Posterior vena cava (tissue), 2 donors: ENCODE measurements around the gene MATCAP1. TPM values are rescaled to one million over a fixed set of nuclear protein-coding genes. Genes with fewer than 3 reads are reported as not detected.

Experiments used
- DNase-seq: peaks from one replicate; pipeline ENCODE4 v3.0.0-alpha.2; 2020; ENCODE audit warnings: low spot score
- intact Hi-C, 2 donors: fragments of 100-400 bp; cut with DNase I; formaldehyde crosslinking; loops; one replicate each; pipeline versions ENCODE4 v1.14.1 to v1.14.2; 2022 to 2023
- total RNA-seq, 2 donors: library from RNA; stranded (reverse); fragmentation: NEBNext Ultra II Directional; extraction: Animal tissue kit (Norgen Biotek cat#: 25700); gene quantifications; one replicate each; pipeline ENCODE4 v1.2.1, GENCODE V29; 2021
- donor health status: DM: yes; HTN: yes; CAD: no.
- donor health status: DM: yes; HTN: yes; CAD: no.

The MATCAP1 gene
- total RNA-seq, 2 donors from 2014 or later, result 18.3 to 22.1 TPM

DNA sequence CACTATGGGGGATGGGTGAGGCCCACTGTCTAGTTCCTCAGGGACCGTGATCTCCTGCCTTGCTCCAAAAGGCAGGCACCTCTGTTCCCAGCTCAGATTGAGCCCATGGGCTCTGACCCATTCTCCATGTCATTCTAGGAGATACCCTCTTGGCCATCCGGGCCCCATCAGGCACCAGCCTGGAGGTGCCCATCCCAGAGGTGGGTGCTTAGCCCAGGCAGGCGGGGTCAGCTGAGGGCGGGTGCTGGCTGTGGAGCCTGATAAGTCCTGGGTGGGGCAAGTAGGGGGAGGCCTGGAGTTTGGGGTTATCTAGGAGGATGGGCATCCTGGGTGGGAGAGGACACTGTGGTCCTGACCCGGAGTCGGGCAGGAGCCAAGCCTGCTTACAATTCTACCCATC lies 10.5 kb upstream of the MATCAP1 start:
- intact Hi-C loops, result no loop called here
- no peak for DNase-seq

DNA sequence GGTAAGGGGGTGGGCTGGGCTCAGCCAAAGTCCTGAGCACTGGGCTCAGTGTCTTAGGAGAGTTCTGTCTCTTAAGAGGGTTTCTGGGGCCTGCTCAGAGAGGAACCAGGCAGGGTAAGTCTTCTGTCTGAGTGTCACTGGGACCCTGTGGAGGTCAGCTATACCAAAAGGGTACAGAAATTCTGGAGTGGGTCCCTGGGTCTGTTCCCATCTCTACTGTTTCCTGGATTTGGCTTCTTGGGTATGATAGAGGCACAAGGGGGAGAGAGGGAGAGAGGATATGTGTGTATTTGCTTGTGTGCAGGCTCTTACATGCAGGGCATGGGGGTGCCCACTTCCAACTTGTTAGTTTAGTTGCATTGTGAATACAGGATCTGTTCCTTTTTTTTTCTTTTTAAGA lies 9.8 kb upstream of the MATCAP1 start:
- no peak for DNase-seq
- intact Hi-C loops, result no loop called here

DNA sequence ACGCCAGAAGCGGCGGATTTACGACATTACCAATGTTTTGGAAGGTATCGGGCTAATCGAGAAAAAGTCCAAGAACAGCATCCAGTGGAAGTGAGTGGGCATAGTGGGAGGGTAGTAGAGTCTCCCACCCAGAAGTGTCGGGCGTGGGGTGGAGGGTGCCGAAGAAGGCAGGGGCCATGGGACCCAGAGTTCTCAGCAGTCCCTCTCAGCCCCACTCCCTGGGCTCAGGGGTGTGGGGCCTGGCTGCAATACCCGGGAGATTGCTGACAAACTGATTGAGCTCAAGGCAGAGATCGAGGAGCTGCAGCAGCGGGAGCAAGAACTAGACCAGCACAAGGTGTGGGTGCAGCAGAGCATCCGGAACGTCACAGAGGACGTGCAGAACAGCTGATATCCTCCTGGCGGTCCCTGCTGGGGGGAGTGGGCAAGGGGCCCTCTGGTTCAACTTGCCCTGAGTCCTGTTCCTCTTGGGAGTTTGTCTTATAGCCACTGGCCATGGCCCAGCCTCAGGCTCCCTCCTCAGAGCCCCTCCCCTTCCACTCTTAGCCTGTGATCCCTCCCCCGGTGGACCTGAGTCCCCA lies 9.1 kb upstream of the MATCAP1 start:
- intact Hi-C loops, result no loop called here
- no peak for DNase-seq

DNA sequence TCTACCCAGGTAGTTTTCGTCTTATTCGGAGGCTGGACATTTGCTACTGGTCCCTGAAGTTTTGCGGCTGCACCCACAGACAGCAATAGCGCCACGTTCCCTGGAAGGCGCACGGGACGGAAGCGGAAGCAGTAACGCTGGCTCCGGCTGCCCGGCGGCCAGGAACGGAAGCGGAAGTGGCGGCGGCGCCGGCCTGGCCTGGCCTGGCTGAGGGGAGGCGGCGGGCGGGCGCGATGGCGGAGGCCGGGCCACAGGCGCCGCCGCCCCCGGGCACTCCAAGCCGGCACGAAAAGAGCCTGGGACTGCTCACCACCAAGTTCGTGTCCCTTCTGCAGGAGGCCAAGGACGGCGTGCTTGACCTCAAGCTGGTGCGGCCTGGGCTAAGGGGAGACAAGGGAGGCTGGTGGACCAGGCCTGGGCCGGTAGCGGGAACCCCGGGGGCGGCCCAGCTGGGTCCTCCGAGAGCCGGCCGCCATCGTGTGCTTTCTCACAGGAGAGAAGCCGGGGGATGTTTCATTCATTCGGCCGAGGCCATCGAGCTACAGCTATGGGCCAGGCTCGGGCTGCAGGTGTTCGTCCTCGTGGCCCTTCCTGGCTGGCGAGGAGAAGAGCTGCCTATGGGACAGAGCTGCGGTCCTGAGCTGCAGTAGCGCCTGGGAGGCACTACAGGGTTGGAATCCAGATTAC lies 8.4 kb upstream of the MATCAP1 start, which contains the start of gene E2F4:
Gene E2F4, plus strand, starts transcription at position 161 of the 687 bp plus-strand sequence. Its CDS starts 73 bp downstream, at position 234.
- intact Hi-C loops, result no loop called here
- DNase-seq, result peak; percentile 98

DNA sequence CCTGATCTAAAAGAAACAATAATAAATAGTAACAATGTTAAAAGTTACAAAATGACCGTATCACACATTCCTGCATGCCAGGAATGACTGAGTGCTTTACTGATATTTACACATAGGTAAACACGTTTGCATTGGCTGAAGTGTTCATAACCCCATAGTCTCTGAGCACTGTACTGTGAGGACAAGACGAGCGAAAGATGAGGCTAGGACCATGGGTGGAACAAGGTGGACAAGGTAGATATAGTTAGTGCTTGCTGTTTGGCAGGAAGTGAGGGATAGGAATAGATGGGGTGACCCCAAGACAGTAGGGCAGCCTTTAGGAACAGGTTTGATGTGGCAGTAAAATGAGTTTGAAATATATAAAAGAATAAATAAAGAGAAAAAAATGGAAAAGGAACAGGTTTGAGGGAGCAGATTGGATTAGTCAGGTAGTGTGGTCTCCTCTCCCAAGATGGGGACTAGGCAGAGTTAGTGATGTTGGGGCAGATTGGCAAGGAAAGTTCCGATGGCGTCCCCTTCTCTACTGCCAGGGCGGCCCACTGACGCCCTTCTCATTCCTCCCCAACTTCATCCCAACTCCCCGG lies 7.7 kb upstream of the MATCAP1 start:
- intact Hi-C loops, result no loop called here
- DNase-seq, result no peak

DNA sequence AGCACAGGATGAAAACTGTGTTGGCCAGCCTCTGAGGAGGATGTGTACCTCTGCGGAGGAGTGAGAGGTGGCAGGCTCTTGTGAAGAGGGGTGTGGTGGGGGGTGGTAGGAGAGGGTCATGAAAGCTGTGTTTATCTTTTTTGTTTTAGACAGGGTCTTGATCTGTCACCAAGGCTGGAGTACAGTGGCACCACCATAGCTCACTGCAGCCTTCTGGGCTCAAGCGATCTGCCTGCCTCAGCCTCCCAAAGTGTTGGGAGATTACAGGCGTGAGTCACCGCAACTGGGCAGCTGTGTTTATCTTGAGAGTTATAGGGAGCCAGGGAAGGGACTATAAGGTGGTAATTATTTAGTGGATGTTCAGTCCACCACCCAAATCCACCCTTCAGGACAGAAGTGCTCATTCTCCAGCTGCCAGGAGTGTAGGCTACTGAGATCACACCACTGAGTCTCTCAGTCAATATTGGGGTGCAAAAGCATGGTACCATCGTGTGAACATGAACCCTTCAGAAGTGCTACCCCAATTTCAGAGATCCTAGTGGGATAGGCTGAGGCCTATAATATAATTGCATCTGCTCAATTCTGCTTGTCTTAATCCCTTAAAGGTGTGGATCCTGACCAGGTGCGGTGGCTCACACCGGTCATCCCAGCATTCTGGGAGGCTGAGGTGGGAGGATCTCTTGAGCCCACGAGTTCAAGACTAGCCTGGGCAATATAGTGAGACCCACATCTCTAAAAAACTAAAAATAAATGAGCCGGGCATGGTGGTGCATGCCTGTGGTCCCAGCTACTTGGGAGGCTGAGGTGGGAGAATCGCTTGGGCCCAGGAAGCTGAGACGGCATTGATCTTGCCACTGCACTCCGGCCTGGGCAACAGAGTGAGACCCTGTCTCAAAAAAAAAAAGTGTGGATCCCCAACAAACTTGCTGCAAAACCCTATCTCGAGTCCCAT lies 7.0 kb upstream of the MATCAP1 start:
- no peak for DNase-seq
- intact Hi-C loops, result no loop called here

DNA sequence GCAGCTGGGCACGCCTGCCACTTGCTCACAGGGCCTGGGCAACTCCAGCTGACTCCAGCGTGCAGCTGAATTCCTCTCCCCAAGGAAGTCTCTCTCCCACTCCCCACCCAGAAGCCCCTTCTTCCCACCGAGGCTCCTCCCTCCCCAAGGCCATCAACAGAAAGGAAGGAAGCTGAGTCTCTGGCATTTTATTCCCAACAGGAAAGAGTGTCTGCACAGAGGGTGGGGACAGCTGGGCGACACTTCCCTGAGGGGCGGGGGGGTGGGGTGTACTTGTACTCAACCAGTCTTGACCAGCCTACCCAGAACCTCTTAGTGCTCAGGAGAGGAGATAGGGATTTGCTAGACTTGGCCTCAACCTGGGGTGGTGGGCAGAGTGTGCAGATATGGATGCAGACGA lies 6.3 kb upstream of the MATCAP1 start, which contains the start of gene EXOC3L1:
Gene EXOC3L1, minus strand, starts transcription at position 96 of the 400 bp plus-strand sequence. CDS start 460 bp downstream, outside the sequence.
- no peak for DNase-seq
- intact Hi-C loops, result no loop called here

DNA sequence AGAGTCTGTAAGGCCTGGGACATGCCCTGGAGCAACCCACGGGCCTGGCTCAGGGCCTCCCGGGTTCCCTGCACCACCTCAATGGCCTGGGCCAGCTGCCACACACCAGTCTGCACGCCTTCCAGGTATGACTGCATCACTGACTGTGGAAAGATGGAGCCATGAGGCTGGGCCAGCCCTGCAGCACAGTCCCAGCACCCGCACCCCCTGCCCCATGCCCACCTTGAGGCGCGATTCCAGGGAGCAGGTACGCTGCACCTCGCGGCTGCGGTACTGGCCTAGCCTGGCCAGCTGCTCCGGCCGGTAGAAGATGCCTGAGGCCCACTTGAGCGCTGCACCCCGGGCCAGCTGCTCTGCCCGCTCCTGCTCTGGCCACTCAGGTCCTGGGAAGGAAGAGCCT lies 5.0 kb upstream of the MATCAP1 start:
- no peak for DNase-seq
- intact Hi-C loops, result loop anchor here in 1 of 2 donors (10.0 kb wide), 1 partner anchor 214 kb away; no protein-coding TSS in a partner anchor

DNA sequence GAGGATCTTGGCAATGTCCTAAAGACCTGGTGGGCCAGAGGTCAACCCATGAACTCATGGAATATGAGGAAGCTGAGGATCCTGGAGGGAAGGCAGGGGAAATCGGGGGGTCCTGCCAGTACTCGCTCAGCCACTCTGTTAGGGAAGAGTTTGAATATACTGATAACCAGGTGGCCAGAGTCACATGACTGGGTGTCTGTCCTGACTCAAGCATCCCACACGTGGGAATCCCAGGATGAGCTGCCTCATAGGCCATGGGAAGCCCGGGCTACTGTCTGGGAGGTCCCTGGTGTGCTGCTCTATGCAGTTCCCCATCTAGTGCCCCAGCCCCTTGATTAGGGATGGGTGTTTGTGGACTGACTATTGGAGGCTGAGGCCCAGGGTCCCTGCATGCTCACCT lies 4.6 kb upstream of the MATCAP1 start:
- intact Hi-C loops, result loop anchor here in 1 of 2 donors (10.0 kb wide), 1 partner anchor 214 kb away; no protein-coding TSS in a partner anchor

DNA sequence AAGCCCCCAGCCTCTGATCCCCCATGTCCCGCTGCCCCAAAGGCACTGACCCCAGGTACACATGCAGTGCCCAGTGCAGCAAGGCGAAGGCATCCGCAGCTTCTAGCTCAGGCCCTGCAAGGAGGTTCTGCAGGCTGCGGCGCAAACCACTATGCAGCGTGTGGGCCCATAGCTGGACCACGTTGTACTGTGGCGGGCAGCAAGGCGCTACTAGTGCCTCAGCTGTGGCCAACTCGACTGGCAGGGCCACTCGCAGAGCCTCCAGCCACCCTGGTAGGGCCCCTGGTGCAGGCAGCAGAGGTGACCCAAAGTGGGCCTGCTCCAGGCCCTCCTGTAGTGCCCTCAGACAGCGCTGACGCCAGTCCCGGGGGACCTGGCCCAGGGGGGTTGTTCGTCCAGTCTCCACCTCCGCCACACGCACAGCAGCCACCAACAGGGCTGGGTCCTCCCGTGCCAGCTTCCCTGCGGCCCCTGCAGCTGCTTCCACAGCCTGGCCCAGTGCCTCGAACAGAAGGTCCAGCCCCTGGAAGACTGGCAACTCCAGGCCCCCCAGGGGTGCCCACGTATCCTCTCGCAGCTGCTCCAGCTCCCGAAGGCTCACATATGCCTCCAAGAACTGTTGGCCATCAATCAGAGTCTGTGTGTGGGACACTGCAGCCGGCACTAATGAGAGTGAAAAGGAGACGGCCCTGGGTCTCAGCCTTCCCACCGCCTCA lies 3.6 kb upstream of the MATCAP1 start:
- no peak for DNase-seq
- intact Hi-C loops, result loop anchor here (2.0 to 10.0 kb wide), 2 partner anchors 213 to 231 kb away; no protein-coding TSS in a partner anchor

More for the DNA sequence above, 4.6 kb upstream of the MATCAP1 start:
- no peak for DNase-seq

DNA sequence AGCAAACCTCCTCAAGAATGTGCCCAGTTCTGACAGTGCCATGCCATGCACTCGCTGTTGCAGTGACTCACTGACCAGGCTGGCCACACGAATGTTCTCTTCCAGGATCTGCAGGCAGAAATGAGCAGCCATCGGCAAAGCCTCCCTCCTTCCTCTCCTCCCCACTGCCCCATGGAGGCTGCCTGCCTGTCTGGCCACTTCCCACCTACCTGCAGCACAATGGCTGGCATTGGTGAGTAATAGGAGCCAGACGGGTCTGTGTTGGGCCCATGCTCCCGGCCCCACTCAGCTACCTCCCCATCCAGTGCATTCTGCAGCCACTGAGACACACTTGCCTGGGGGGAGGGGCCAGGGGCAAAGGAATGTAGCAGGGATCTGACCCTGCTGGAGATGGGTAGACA lies 2.8 kb upstream of the MATCAP1 start:
- intact Hi-C loops, result loop anchor here (2.0 to 10.0 kb wide), 2 partner anchors 212 to 230 kb away; no protein-coding TSS in a partner anchor

DNA sequence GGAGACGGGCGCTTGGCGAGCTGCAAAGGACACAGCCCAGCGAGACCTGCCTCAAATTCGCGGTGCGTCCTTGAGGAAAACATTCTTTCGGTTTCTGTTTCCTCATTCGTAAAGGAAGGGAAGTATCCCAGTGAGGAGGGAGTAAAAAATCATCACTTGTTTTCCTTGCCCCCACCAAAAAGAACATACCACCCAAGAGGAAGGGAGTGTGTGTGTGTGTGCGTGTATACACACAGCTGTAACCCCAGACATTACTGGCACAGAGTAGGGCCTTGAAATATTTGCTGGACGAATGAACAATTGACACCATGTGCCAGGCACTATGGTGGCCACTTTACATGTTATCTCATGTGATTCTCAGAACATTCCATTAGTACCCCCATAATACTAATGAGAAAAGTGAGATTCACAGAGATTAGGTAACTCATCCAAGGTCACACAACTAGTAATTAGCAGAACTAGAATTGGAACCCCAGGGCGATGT lies 1.9 kb upstream of the MATCAP1 start:
- intact Hi-C loops, result loop anchor here (2.0 to 10.0 kb wide), 2 partner anchors 211 to 229 kb away; no protein-coding TSS in a partner anchor
- no peak for DNase-seq

More for the DNA sequence above, 2.8 kb upstream of the MATCAP1 start:
- DNase-seq, result no peak

DNA sequence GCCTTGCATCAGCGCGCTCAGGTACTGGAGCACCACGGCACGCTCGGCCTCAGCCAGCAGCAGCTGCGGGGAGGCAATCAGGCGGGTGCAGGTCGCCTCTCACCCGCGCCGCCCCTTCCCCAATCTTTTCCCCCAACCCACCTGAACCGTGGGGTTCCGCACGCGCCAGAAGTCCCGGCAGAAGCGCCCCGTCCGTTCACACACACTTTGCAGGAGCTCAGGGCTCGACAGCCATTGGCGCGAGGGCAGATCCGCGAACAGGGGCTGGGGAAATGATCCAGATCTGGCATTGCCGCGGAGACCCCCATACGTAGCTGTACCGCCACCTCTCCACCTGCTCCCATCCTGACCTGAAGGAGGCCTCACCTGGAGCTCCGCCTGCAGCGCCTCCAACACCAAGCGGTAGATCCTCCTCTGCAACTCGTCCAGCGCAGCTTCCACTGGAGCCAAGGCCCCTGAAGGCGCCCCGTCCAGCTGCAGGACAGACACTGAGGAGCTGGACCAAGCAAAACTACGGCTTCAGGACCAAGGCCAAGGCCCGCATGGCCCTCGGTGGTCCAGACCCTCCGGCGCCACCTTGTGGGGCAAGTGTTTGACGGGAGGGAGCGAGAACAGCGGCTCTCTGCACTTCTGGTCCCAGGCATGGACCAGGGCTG lies 1.4 kb upstream of the MATCAP1 start:
- intact Hi-C loops, result loop anchor here in 1 of 2 donors (10.0 kb wide), 1 partner anchor 210 kb away; no protein-coding TSS in a partner anchor
- DNase-seq, result peak; percentile 98

DNA sequence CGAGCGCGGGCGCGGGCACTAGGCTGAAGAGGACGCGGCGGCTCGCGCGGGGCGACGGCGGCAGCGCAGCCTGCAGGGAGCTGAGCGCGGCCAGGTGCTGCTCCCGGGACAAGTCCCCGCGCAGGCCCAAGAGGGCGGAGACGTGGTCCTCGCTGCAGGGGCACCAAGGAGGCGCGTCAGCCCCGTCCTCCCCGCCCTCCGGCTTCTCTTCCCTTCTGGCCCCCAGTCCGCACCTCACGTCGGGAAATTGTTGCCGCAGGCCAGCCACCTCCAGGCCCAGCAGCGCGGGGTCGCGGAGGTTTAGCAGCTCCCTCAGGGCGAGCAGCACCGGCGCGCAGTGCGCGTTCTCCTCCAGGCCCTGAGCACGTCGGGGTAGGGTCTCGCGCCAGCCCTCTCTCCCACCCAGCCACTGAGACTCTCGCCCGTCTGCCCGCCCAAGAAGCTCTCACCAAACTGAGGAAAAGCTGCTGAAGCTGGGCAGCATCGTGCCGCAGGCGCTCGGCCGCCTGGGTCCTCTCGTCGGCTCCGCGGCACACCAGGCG lies 761 bp upstream of the MATCAP1 start:
- no peak for DNase-seq
- intact Hi-C loops, result loop anchor here in 1 of 2 donors (10.0 kb wide), 1 partner anchor 210 kb away; no protein-coding TSS in a partner anchor

DNA sequence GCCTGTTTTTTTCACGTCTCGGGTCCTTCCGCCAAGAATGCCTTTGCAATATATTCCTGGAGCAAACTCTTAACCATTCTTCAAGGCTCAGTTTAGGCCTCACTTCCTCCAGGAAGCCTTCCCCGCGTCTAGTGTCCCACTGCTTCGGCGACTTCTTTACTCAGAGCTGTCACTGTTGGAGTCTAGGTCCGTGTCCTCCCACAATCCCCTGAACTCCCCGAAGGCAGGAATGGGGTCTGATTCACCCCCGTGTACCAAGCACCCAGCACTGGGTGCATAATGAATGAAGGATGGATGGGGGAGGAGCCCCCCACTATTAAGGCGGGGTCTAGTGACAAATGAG lies 508 bp downstream of the MATCAP1 start:
- DNase-seq, result no peak
- intact Hi-C loops, result loop anchor here in 1 of 2 donors (10.0 kb wide), 1 partner anchor 208 kb away; no protein-coding TSS in a partner anchor

DNA sequence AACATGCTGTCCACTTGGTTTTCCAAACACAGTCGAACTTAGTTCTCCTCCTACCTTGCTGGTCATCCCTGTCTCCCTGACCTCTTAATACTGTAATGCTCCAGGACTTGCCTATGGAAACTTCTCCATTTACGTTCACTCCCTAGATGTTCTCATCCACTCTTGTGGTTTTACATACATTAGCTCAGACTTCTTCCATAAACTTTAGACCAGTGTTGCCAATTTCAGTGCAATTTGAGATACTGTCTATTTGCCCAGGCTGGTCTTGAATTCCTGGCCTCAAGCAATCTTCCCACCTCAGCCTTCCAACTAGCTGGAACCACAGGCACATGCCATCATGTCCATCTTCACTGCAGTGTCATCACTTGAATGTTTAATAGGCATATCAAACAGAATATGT lies 1.5 kb downstream of the MATCAP1 start:
- DNase-seq, result no peak
- intact Hi-C loops, result loop anchor here in 1 of 2 donors (10.0 kb wide), 1 partner anchor 207 kb away; no protein-coding TSS in a partner anchor

DNA sequence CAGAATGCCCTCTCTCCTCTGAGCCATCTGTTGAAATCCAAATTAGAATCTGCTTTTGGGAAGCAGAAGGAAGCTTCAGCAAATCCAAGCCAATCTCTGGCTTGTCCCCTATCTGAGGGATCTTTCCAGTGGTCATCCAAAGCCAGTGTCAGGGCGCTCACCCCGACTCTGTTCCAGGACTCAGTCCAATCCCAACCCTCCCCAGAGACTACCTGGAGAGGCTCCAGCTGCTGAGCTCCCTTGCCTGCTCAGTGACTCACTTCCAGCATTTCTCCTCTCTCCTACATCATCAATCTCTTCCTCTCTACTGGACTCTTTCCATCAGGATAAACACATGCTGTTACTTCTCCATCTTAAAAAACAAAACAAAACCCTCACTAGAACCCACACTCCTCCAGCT lies 2.4 kb downstream of the MATCAP1 start:
- intact Hi-C loops, result loop anchor here in 1 of 2 donors (10.0 kb wide), 1 partner anchor 207 kb away; no protein-coding TSS in a partner anchor
- DNase-seq, result peak; percentile 92
